Calu3 (cell line): ENCODE data around the gene QKI. TPM values are rescaled to one million over a fixed set of nuclear protein-coding genes. Genes with fewer than 3 reads are reported as not detected.

Experiments used
- BruUV-seq: library from RNA; stranded (reverse); fragments of 400-500 nt; replicated peaks from 2 replicates; lab custom pipeline; 2021; lab: Mats Ljungman, UMichigan
- CTCF ChIA-PET: fragments of 300-600 bp; sonication (Branson Sonifier 250); formaldehyde crosslinking; loops from one replicate; lab custom pipeline; 2022; ENCODE audit warnings: antibody characterized with exemption; lab: Charles Lee
- DNase-seq: peaks from one replicate; pipeline ENCODE4 v3.0.0; 2022
- H3K27ac Mint-ChIP-seq: one replicate; pipeline ENCODE4 v1.8.0; 2022; ENCODE audit warnings: mixed read lengths; ENCODE audit not compliant: unreplicated experiment
- H3K27me3 Mint-ChIP-seq: one replicate; pipeline ENCODE4 v1.8.0; 2022; ENCODE audit warnings: mixed read lengths; ENCODE audit not compliant: unreplicated experiment
- H3K36me3 Mint-ChIP-seq: one replicate; pipeline ENCODE4 v1.8.0; 2022; ENCODE audit warnings: mild to moderate bottlenecking, moderate library complexity, mixed read lengths; ENCODE audit not compliant: insufficient read depth, unreplicated experiment
- H3K4me1 Mint-ChIP-seq: one replicate; pipeline ENCODE4 v1.8.0; 2022; ENCODE audit warnings: mild to moderate bottlenecking, low read depth, mixed read lengths; ENCODE audit not compliant: unreplicated experiment
- H3K4me3 Mint-ChIP-seq: one replicate; pipeline ENCODE4 v1.8.0; 2022; ENCODE audit warnings: mild to moderate bottlenecking, low read depth, moderate library complexity, mixed read lengths; ENCODE audit not compliant: unreplicated experiment
- H3K9me3 Mint-ChIP-seq: one replicate; pipeline ENCODE4 v1.8.0; 2022; ENCODE audit warnings: low read depth, mixed read lengths; ENCODE audit not compliant: unreplicated experiment
- CTCF ChIP-seq: fragments of 200-600 bp; IDR thresholded peaks from one replicate; pipeline ENCODE4 v1.8.0; 2022; ENCODE audit warnings: antibody characterized with exemption; ENCODE audit not compliant: unreplicated experiment
- intact Hi-C: fragments of 100-400 bp; cut with micrococcal nuclease; formaldehyde crosslinking; loops from one replicate; pipeline ENCODE4 v1.10.0; 2022; ENCODE audit not compliant: unreplicated experiment
- total RNA-seq: library from RNA; stranded (reverse); gene quantifications from 2 replicates; pipeline ENCODE4 v1.2.3, GENCODE V29; 2022

Gene QKI
- total RNA-seq, 1 experiment from 2014 or later = 131 TPM

- Mint-ChIP-seq H3K4me1 (no peaks in the 10 kb centered on the region), H3K27me3 (no peaks in the 10 kb centered on the region), H3K36me3 (no peaks in the 10 kb centered on the region), H3K4me3 (no peak overlapping the region), H3K27ac (no peak overlapping the region), H3K9me3 (peaks cover 2% of the 10 kb centered on the region)
- no peak for DNase-seq
- no peak for TF ChIP-seq CTCF
- intact Hi-C loops = no loop called here
- no TSS peak for BruUV-seq
- CTCF ChIA-PET = no interaction called here
Observed at GRCh38 chr6:163599684-163600083, 185.2 kb downstream of the QKI start.

GRCh38 chr6:163600331-163600730 lies 185.8 kb downstream of the QKI start:
- H3K27ac Mint-ChIP-seq = no peak overlapping the region
- no peak for DNase-seq
- no peak for TF ChIP-seq CTCF
- H3K9me3 Mint-ChIP-seq = no peaks in the 10 kb centered on the region
- no peaks in the 10 kb centered on the region for H3K36me3 Mint-ChIP-seq
- intact Hi-C loops = no loop called here
- CTCF ChIA-PET = no interaction called here
- H3K4me1 Mint-ChIP-seq = no peaks in the 10 kb centered on the region
- no peak overlapping the region for H3K4me3 Mint-ChIP-seq
- H3K27me3 Mint-ChIP-seq = no peaks in the 10 kb centered on the region
- no TSS peak for BruUV-seq

GRCh38 chr6:163600781-163601180 lies 186.3 kb downstream of the QKI start:
- intact Hi-C loops = no loop called here
- no peak for DNase-seq
- no peaks in the 10 kb centered on the region for H3K9me3 Mint-ChIP-seq
- H3K4me3 Mint-ChIP-seq = no peak overlapping the region
- no peaks in the 10 kb centered on the region for H3K4me1 Mint-ChIP-seq
- no TSS peak for BruUV-seq
- H3K27ac Mint-ChIP-seq = no peak overlapping the region
- no peaks in the 10 kb centered on the region for H3K36me3 Mint-ChIP-seq
- CTCF ChIA-PET = no interaction called here
- no peaks in the 10 kb centered on the region for H3K27me3 Mint-ChIP-seq
- no peak for TF ChIP-seq CTCF

- DNase-seq = no peak
- Mint-ChIP-seq H3K4me3 (no peak overlapping the region), H3K4me1 (no peaks in the 10 kb centered on the region), H3K36me3 (no peaks in the 10 kb centered on the region), H3K9me3 (peaks cover 3% of the 10 kb centered on the region), H3K27ac (no peak overlapping the region), H3K27me3 (no peaks in the 10 kb centered on the region)
- no TSS peak for BruUV-seq
- TF ChIP-seq CTCF = no peak
- intact Hi-C loops = no loop called here
- CTCF ChIA-PET = interaction anchor here (0.7 kb wide), 1 partner anchor 185 kb away, joined by 3 read pairs; no protein-coding TSS in a partner anchor
Observed at GRCh38 chr6:163602851-163603250, 188.3 kb downstream of the QKI start.
